ENCODE measurements around the gene KCNK7.
"Not testable (repeated sequence)": the region's sequence is repeated elsewhere in the genome, so short reads cannot be mapped to it uniquely, and the experiment has no call there.

The KCNK7 gene

DNA sequence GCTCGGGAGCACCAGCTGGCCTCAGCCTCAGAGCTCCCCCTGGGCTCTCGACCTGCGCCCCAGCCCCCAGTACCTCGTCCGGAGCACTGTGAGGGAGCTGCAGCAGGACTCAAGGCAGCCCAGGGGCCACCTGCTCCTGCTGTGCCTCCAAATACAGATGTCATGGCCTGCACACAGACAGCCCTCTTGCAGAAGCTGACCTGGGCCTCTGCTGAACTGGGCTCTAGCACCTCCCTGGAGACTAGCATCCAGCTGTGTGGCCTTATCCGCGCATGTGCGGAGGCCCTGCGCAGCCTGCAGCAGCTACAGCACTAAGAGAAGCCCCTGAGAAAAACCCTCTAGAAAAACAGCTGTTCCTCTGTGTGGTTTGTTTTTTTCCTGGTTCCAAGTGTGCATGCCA is 24.2 kb downstream of the KCNK7 start:
- no peak for DNase-seq

GRCh38 chr11:65569973-65570918 is 25.4 kb downstream of the KCNK7 start, which contains the start of gene ZNRD2:
Gene ZNRD2 (plus strand): TSS chr11:65570477. CDS start chr11:65570492, 15 bp downstream.
- DNase-seq, result peak; percentile 98 to 100 (median 98)

- DNase-seq, result peak in 3 of 4 experiments; percentile 58 to 68 (median 62)
Observed at GRCh38 chr11:65569164-65569972, 26.2 kb downstream of the KCNK7 start.

GRCh38 chr11:65565624-65566453 is 29.8 kb downstream of the KCNK7 start:
- DNase-seq, result no peak

DNA sequence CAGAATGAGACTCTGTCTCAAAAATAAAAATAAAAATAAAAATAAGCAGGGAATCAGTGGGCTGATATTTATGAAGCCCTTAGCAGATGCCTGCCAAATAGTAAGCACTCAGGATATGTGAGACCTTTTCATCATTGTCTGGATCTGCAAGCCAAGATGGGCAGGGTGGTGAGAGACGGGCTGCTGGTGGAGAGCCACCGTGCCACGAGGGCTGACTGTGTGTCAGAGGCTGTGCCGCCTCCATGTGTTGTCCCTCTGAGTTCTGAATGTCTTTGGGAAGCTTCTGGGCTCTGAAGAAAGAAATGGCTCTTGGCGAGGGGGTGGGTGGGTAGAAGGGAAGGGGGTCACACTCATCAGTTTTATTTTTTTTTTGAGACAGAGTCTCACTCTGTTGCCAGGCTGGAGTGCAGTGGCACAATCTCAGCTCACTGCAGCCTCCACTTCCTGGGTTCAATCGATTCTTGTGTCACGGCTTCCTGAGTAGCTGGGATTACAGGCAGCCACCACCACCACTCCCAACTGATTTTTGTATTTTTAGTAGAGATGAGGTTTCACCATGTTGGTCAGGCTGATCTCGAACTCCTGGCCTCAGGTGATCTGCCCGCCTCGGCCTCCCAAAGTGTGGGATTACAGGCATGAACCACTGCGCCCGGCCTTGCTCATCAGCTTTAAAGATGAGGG is 30.6 kb downstream of the KCNK7 start:
- not testable (repeated sequence) for DNase-seq

DNA sequence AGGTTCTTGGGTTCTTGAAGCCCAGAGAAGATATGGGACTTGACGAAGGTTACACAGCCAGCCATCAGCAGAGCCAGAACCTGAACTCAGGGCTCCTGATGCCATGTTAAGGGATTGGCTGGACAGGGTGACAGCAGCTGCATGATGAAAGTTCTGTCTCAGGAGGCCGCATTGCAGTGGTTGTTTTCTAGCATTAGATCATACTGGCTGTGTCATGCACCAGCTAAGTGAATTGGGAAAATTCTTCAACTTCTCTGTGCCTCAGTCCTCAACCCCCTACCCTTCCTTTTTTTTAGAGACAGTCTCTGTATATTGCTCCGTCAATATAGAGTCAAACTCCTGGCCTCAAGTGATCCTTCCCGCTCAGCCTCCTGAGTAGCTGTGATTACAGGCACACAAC is 32.0 kb downstream of the KCNK7 start:
- no peak for DNase-seq

DNA sequence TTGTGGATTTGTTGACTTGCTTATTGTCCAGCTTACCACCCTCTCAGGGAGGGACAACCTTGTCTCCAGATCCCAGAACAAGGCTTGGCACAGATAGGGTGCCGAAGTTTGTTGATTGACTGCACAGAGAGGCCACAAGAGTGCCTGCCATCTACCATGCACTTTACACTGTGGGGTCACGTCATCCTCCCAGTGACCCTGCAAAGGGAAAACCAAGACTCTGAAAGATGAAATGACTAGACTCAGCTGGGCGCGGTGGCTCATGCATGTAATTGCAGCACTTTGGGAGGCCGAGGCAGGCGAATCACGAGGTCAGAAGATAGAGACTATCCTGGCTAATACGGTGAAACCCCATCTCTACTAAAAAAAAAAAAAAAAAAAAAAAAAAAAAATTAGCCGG is 32.8 kb downstream of the KCNK7 start:
- DNase-seq, result no peak

- no peak for DNase-seq
Observed at GRCh38 chr11:65562020-65562419, 33.6 kb downstream of the KCNK7 start.

DNA sequence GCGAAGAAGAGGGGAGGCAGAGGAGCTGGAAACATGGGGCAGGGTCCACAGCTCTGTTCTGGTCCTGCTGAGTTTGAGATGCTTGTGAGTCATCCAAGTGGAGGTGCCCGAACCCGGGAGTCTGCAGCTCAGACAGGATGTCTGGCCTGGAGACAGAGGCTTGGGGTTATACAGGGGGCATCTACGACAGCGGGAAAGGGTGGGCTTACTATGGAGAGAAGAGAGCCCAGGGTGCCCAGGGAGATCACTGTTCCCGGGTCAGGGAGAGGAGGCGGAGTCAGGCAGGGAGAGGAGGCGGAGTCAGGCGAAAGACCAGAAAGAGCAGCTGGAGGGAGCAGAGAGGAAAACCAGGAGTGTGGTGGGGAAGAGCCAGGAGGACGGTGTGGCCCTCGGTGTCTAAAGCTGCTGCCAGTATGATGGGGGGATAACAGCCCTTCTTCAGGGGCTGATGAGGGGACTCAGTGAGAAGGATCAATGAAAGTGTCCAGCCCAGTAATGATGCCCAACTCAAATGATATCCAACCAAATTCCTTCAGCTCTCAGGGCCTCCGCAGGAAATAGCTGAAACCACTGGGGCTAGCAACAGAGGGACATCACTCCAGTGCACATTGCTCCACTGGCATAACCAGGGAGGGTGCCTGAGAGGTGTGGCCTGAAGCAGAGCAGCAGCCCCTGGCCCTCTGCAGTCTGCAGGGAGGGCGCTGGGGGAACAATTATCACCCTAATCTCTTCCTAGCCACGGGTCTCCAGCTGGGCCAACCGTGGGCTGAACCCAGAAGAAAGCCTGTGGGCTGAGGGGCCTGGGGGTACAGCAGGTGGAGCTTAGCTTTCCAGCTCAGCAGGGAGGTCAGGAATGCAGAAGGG is 34.8 kb downstream of the KCNK7 start:
- no peak for DNase-seq

DNA sequence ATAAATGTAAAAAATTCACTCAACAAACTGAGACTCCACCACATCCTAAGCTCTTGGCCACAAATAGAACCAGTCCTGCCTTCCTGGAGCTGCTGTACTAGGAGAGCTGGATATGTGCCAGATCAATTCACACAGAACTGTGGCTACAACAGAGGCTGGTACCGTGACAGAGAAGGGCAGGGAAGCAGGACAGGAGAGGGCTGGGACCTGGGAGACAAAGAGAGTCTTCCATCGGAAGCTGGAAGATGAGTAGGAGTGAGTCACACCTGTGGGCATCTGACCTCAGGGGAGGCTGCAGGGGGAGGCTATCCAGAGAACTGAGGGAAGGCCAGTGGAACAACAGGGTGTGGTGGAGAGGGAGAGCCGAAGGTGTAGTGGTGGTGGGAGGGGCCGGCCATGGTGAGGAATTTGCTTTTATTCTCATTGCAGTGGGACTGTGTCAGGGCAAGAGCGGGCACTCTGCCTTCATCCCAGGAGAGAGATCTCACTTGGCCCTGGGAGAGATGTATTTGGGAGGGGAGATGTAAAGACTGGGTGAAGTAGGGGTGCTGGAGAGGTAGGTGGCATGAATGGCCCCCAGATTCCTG is 35.6 kb downstream of the KCNK7 start:
- no peak for DNase-seq

- no peak for DNase-seq
Observed at GRCh38 chr11:65559535-65559934, 36.1 kb downstream of the KCNK7 start.

DNA sequence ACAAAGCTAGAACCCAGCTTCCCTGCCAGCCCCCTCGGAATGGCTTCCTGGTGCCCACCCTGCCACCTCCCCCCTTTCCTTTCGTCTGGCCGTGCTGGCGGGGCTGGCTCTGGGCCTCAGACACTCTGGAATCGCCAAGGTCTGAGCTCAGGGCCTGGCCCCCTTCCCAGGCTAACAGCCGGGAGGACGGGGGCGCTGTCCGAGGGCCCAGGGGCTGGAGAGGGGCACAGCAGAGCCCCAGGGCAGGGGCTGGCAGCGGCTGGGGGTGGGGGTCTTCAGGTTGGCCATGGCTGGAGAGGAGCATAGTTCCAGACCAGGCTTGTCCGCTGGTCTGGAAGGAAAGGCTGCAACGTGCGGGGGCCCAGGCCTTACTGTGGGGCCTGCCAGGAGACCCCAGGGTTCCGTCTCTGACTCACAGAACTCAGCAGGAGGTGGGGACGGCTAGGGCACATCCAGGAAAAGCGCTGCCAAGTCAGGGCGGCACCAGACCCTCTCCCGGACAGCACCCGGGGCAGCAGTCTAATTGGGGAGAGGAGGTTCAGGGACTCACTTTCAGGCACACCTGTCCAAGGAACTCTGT is 36.6 kb downstream of the KCNK7 start:
- no peak for DNase-seq

GRCh38 chr11:65558002-65558929 is 37.3 kb downstream of the KCNK7 start, which contains the start of gene LTBP3:
Gene LTBP3 (minus strand): TSS chr11:65558359. CDS start chr11:65557959, 400 bp downstream.
- no peak for DNase-seq

DNA sequence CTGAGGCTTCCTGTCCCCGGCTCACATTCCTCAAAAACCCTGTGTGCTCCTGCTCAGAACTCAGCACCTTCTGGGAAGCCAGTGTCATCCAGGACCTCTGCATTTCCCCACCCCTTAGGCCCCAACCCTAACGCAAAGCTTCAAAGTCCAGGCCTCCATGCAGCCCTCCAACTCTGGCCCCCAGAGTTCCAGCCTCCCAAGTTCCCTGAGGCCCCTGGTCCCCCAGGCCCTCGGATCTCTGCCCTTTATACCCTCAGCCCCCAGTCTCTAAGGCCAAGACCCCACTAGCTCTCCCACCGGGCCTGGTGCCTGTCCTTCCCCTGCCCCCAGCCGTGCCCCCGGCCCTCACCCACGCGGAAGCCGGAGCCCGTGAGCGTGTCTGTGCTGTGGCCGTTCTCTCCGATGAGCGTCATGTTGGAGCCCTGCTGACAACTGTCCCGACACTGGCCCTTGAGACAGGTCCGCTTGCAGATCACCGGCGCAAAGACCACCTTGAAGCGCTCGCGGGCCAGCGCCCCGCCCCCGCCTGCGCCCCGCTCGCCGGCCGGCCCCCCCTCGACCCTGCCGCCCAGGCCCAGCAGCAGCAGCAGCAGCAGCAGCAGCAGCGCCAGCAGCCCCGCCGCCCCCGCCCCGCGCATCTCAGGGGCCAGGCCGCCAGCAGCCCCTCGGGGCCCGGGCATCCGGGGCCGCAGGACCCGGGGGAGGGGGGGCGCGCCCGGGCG is 38.2 kb downstream of the KCNK7 start:
- no peak for DNase-seq

- DNase-seq, result no peak
Observed at GRCh38 chr11:65556470-65557279, 38.9 kb downstream of the KCNK7 start.

DNA sequence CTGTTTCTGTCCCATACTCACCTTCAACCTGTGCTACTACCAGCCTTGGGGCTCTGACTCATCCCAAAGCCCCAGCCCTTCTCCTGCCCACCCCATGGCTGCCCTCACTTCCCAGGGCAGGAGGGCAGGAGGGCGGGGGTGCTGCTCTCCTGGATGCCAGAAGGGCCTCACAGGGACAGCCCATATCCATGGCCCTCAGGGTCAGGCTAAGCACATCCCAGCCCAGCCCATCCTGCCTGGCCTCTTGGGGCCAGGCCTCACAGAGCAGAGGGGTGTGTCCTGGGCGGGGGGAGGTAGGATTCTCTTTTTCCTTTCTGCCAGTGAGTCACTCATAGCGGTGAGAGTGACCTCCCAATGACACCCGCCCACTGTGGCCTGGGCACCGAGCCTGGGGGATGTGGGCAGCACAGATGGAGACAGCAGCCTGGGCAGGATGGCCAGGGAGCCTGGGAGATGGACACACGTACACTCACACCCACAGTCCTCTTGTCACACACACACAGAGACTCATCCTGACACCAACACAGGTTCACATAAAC is 39.8 kb downstream of the KCNK7 start:
- no peak for DNase-seq

GRCh38 chr11:65554842-65555430 is 40.7 kb downstream of the KCNK7 start:
- DNase-seq, result no peak
